ENCODE data around the gene EBF3. TPM values are rescaled to one million over a fixed set of nuclear protein-coding genes. Genes with fewer than 3 reads are reported as not detected.

Gene EBF3
- total RNA-seq, 1 donor from 2014 or later, result 0.82 TPM

DNA sequence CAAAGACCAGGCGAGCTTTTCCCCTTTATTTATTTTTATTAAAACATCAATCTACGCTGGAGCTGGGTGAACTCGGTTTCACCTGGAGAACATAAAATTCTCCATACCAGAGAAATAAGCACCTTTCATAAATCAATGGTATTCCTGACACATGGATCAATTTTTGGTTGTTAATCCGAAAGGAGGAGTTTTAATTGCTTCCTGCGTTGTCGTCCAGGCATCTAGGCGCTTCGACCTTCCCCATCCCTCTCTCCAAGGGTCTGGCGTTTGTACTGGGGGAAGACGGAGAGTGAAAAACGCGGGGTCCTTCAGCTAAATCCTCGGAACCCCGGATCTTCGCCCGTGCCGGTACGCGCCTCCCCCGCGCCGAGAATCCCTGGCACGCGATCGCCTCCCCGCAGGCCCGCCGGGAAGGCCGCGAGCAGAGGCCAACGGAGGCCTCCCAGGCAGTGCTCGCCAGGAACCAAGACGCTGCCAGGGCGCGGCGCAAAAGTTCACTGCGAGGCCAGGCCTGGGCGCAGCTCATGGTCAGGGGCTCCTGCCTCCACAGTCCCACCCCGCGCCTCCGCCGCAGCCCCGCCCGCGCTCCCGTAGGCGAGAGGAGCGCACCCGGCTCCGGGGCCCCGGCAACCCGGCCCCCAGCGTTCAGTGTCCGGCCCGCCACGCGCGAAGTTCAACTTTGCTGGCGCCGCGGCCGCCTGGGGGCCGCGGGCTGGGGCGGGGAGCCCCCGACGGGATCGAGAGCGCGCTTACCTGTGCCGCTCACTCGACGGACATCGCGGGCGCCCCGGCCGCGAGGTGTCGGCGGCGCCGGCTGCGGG, 8.3 kb upstream of the EBF3 start:
- FAIRE-seq (no peak), DNase-seq (ENCODE audit: low spot score in 2 of 2) (no peak)

DNA sequence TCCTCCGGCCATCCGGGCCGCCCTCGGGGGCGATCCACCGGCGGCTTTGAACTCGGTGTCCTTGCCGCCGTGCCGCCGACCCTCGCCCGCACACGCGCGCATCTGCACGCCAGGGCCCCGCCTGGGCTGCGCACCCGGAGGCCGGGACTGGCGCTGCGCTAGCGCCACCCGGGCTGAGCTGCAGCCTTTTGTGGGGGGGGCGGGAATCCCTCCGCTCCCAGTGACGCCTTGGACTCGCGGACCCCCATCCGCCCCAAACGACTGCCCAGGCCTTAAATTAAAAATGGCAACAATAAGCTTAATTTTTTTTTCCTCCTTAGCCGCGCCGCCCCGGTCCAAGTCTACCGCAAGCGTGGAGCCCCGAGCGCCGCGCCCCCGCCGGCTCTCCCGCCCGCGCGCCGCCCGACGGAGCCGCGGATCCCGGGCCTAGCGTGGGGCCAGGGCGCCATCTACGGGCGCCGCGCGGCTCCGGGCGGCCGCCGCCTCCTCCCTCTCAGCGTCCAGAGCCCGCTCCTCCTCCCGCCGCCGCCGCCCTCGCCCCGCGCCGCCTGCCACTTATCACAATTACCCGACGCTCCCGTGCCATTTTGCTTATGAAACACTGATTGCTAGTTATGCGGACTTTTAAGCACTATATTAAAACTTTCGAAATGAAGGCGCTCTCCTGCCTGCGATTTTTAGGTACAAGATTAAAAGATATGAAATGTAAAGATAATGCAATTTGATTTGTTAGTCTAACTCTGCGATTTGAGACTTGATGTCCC, 7.5 kb upstream of the EBF3 start:
- FAIRE-seq, result no peak
- peak; percentile 80 for DNase-seq (ENCODE audit: low spot score in 2 of 2)

DNA sequence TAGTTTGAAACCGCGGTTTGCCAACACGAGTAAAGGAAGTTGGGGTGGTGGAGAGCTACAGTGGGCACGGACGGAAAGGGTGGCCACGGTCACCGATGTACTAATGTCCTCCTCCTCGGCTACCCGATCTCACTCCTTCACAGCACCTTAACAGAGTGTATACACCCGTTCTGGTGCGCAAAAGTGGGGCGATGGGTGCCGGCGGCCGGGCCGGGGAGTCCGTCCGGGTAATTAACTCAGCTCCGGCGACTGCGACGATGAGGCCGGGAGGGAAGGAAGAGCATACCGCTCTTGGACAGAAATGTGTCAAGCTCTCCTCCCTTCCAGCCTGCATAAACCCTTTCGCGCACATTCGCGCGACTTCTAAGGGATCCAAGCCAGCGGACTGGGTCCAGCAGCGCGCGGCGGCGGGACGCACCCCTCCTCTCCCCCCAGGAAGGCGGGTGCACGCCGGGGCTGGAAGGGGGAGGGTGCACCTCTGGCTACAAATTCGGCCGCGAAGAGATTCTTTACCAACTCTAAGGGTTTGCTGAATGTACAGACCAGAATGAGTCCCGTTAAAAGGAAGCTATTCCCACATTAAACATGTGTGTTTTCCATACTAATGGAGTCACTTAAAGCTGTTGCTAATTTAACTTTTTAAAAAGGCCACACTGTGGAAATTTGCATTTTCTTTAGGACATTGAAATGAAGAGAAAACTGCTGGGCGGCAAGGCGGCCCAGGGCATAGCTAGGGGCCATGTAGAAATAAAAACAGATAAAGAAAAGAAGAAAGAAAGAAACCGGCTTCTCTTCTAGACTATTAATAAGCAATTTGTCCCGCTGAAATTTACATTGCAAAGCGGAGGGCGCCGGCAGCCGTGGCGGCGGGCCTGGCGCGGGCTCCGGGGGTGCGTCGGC, 6.6 kb upstream of the EBF3 start:
- FAIRE-seq, result no peak
- DNase-seq (ENCODE audit: low spot score in 2 of 2), result no peak

DNA sequence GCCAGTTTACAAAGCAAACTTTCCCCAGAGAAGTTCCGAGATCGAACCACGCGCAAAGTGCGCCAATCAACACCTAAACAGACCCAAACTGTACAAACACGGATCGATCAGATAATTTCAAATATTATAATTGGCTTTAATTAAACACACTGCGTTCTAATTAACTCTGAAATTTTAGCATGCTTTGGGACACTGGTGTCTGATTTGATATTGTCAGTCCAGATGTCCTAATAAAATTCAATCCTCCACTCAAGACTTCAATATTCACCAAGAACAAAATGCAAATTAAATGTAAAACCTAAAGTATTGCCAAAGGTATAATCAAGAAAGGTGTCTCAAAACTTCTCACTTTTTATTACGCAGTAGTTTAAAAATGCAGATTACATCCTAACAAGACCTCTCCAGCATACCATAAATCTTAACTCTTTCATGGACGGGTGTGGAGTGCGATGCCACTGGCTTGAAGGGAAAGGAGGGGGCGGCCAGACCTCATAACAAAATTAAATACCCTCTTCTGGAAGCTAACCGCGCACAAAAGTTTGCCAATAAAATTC, 5.9 kb upstream of the EBF3 start:
- FAIRE-seq (no peak), DNase-seq (ENCODE audit: low spot score in 2 of 2) (no peak)

DNA sequence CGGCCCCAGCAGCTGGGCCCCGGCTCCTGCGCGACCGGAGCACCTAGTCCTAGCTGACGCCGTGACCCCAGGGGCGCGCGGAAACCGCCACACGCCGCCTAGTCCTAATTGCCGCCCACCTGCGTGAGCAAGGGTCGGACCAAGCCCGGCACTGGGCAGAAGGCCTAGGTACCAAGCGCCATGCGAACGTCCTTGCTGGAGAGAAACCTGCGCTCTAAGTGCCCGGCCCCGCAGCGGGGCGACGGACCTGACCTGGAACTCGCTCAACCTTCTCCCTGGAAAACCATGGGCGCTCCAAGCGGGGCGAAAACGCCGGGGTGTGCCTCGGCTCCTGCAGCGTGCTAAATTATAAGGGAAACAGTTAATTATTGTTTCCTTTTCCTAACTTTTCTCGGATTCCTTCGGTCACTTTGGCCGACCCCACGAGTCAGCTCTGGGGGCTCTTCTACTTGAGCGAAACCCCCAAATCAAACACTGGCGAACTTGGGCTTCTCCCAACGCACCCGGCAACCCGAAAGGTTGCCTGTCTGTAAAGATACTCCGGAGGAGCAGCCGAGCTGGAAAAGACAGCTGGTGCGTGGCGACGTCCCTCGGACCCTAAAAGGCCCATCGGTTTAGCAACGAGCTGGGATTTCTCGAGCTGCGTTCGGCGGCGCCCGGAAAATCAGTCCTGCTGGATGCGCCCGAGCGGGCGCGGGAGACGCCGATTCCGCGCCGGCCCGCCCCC, 5.3 kb upstream of the EBF3 start:
- FAIRE-seq (no peak), DNase-seq (ENCODE audit: low spot score in 2 of 2) (no peak)

DNA sequence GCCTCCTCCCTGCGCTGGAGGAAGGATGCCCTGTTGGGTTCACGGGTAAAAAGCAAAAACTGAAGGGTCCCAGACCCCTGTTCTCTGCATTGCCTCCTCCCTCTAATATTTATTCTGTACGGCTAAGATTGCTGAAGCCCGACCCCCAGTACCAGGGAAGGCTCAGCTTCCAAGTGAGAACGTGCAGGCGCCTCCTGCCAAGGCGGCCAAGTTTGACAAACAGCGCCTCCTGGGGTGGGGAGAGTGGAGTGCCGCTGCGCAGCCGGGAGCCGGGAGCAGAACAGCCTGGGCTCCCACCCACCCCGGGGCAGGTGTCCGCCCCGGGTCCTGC, 4.7 kb upstream of the EBF3 start:
- FAIRE-seq (no peak), DNase-seq (ENCODE audit: low spot score in 2 of 2) (peak in 1 of 2 donors; percentile 48)

DNA sequence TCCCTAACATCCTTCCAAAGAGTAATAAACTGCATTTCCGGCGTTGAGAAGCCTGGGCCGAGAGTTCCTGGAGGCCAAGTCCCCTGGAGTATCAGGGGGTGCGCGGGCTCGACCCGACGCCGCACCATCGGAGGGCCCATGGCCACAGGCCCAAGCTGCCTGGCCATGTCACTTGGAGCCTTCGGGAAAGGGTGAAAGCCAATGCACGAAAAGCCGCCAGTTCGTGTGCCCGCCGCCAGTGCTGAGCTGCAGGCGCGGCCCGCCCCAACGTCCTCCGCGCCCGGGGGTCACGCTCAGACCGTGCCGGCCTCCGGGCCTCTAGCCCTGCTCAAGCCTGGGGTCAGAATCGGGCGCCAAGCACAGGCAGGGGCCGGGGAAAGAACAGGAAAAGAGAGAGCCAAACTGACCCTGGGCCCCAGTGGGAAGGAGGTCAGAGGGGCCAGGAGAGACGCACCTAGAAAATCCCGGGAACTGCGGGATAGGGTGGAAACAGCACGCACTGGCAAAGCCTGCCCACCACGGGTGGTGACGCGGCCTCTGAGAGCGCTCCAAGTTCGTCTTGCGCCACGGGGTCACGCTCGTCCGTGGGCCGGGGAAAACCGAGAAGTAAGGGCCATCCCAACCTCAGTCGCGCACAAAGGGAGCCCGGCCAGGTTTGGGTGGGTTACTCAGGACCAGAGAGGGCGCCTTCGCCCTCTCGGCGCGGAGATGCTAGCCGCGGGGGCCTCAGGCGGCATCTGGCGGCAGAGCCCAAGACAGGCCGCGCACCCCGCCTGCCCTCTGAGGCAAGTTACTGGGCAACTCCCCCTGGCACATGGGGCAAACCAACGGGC, 4.2 kb upstream of the EBF3 start:
- peak in 1 of 2 donors; percentile 32 for DNase-seq (ENCODE audit: low spot score in 2 of 2)

DNA sequence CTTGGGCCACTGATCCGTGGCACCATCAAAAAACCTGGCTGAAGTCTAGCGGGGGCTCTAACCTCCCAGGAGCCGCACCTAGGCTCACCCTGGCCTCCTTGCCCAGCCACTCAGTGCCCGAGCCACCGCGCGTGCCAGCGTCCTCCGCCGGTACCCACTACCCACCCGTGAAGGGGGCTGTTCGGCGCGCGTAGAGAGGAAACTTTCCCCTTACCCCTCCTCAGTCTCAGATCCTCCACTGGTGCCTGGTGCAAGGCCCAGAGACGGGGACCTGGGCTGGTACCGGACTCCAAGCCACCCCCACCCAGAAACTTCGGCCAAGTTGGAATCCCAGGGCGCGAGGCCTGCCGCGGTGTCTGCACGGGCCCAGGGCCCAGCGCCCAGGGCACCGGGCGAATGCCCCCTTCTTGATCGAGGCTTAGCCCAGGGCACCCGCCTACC, 3.5 kb upstream of the EBF3 start:
- DNase-seq (ENCODE audit: low spot score in 2 of 2) (peak in 1 of 2 donors; percentile 36), FAIRE-seq (no peak)

More for the DNA sequence above, 4.2 kb upstream of the EBF3 start:
- no peak for FAIRE-seq

DNA sequence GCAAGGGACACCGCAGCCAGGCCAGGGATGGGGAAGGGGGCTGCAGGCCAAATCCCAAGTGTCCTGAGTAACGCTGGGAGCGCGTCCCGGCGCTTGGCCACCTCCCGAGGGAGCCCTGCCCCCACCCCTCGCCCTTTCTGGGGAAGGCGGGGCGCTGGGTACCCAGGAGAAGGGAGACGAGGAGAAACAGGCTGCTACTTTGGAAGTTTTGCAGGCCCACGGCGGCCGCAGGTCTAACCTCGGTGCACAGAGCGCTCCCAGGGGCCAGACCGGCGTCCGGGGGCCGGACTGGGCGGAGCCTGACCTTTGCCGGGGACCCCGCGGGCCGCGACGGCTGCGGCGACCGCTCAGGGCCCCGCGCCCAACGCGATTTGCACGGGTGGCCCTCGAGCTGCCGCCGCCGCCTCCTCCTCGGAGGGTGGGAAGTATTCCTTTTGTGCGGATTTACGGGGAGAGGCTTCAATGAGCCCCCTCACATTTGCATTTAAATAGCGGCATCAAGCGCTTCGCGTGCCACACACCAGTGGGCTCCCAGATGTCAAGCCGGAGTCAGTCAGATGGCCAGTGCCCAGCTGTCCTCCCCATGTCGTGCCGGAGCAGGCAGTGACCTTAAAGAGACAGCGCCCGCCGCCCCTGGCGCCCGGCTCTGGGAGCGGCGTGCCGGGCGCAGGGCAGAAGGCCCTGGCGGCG, 3.0 kb upstream of the EBF3 start:
- FAIRE-seq (no peak), DNase-seq (ENCODE audit: low spot score in 2 of 2) (peak in 1 of 2 donors; percentile 35)

DNA sequence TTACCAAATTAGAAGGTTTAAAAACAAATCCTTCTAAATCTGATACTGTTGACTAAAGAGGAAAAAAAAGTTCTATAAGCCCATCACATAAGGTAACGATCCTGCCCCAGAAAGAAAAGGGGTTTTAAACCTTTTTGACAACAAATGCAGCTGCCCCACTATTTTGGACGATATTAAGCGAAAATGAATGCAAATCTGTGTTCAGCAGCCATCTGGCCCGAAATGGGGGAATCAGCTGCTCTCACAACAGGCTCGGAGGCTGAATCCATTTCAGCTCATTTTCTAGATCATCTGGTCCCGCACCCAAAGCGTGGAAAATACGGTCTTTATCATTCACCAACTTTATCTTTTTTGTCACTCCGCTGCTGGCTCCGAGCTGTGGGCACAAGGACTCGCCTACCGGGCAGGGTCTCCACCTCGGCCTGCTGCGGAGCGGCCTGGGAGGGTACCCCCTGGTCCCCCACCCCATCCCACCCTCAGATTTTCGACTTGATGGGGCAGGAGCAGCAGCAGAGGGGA, 2.4 kb upstream of the EBF3 start:
- DNase-seq (ENCODE audit: low spot score in 2 of 2) (peak in 1 of 2 donors; percentile 33), FAIRE-seq (no peak)

DNA sequence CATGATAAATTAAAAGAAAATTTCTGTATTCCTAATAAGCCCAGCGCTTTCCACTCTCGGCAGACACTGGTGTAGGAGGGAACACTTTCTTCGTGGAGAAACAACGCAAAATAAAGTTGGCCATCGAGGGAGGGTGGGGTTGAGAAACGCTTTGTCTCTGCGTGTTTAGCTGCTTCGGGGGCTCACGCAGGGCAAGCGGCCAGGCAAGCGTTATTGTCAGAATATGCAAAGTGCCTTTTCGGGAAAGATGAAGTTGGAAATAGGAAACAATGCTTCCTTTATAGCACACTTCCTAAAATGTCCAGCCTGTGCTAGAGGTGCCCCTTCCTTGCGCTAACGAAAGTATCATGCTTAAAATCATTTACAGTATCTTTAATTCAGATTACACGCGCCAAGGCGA, 1.9 kb upstream of the EBF3 start:
- DNase-seq (ENCODE audit: low spot score in 2 of 2), result no peak
- FAIRE-seq, result no peak

DNA sequence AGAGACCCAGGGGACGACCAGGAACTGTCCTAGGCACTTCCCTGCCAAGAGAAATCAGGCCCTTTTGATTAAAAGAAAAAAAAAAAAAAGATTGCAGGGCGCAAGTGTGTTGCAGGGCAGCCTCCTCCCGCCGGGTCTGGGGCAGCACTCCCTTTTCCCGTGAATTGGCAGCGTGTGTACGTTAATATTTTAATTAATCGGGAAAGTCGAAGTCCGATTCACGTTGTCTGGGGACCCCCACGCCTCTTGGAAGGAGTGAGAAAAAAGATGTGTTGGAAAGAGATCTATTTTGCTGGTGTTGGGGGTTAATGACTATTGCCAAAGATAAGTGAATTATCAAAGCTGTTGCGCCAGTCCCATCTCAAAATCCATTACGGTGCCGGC, 1.3 kb upstream of the EBF3 start:
- peak in 1 of 2 donors; percentile 28 for DNase-seq (ENCODE audit: low spot score in 2 of 2)
- no peak for FAIRE-seq

DNA sequence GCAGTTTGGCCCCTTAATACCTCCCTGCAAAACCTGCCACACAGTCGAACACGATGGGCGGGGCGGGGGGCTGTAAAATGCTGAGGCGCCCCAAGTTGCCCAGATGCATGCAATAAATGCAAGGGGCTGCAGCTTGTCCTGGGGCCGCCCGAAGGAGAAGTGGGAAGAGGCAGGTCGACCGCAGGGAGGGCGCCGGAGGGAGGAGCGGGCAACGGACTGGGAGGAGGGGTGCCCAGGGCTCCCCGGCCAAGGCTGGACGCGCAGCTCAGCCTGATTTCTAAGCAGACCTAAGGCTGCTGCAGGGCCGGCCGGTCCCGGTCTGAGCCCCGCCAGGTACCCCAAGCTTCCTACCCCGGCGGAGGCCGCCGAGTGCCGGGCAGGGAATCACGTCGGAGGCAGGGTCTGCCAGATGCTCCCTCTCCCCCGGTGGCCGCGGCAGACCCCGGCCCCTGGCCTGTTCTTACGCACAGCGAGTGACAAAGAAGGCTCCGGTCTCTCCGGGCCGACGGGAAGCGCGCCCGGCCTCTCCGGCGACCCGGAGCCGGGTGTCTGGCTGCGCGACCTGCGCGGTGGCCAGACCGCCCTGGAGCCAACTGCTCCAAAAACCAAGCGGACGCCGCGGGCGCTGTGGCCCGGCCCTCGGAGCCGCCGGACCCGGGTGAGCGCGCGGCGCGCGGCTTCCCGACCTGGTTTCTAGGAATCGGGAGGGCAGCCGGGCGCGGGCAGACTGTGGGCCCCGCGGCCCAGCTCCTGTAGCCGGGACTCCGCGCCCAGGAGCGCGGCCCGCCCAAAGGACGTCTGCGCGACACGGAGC, 744 bp upstream of the EBF3 start:
- peak in 1 of 2 donors; percentile 32 for DNase-seq (ENCODE audit: low spot score in 2 of 2)
- FAIRE-seq, result no peak

DNA sequence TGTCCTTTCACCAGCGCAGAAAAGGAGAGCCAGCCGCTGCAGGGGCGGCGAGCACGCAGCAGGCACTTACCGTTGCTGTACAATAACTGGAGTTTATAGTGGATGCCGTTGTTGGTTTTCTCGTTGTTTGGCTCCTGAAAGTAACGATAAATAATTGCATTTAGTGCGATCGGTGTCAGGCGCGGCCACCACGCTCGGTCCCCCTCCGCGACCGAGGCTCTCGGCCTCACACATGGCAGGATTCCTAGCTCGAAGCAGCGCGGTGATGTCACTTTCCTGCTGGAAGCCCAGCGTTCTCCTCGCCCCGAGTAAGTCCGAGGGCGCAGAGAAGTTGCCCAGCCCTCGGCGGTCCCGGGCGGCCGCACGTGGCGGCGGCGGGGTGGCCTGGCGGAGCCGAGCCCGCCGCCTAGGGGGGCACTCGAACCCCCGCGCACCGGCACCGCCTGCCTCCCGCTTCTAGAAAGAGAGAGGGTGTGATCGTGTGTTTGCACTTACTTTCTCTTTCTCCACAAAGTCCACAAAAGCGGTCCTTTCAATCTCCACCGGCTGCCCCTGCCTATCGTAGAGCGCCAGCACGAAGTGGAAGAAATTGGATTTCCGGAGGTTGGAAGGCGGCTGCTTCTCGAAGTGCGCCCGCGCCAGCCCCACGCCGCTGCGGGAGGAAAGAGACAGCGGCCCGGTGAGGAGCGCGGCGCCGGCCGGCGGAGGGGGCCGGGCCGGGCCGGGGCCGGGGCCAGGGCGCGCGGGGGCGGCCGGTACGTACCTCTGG, 1.0 kb downstream of the EBF3 start:
- no peak for FAIRE-seq

DNA sequence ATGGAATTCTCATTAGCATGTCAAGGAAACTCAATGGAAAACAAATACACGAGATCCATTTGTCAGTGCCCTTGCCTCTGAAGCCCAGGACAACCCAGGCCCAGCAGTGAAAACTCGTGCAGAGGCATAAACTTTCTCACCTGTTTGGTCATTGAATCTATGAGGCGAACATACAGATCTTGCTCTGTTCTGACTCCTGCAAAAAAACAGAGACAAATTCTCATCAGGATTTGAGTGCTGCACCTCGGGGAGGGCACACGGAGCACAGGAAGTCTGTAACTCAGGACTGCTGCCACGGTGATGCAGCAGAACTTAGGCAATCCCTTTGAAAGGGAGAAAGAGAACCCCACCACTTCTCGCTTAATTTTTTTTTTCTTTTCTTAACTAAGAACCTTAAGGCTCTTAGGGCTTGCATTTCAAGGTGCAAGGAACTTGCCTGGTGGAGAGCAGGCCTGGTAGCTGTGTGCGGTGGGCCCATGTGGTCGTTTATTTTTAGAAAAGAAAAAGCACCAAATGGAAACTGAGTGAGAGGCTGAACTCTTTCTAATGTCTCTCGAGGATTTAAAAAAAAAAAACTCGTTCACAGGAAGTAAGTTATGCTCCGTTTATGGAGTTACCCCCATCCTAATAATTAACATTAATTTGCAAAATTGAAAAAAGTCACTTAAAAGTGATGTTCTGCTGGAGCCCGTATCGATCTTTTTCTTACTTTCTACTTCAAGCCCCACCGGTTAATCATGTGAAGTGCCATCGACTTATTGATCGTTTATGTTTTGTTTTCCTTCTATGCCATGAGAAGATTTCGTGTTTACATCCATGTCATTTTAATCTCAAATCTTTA, 1.8 kb downstream of the EBF3 start:
- peak in 1 of 2 donors; percentile 24 for DNase-seq (ENCODE audit: low spot score in 2 of 2)
- no peak for FAIRE-seq

More for the DNA sequence above, 1.0 kb downstream of the EBF3 start:
- DNase-seq (ENCODE audit: low spot score in 2 of 2), result peak in 1 of 2 donors; percentile 50
